Stimulated activated CD8-positive, alpha-beta memory T cell treated with anti-CD3 and anti-CD28 coated beads, Interleukin-12 subunit alpha, Interleukin-12 subunit beta, amount 100 ng/mL, for 4 hours (primary cell): Measurements from ENCODE around the gene CLCN5.
A peak's percentile ranks its signal among the peaks of the same experiment; 100 is the strongest.

Experiments
- DNase-seq: peaks from one replicate; pipeline ENCODE4 v3.0.0-alpha.2; 2020; ENCODE audit warnings: low read depth

The CLCN5 gene

DNA sequence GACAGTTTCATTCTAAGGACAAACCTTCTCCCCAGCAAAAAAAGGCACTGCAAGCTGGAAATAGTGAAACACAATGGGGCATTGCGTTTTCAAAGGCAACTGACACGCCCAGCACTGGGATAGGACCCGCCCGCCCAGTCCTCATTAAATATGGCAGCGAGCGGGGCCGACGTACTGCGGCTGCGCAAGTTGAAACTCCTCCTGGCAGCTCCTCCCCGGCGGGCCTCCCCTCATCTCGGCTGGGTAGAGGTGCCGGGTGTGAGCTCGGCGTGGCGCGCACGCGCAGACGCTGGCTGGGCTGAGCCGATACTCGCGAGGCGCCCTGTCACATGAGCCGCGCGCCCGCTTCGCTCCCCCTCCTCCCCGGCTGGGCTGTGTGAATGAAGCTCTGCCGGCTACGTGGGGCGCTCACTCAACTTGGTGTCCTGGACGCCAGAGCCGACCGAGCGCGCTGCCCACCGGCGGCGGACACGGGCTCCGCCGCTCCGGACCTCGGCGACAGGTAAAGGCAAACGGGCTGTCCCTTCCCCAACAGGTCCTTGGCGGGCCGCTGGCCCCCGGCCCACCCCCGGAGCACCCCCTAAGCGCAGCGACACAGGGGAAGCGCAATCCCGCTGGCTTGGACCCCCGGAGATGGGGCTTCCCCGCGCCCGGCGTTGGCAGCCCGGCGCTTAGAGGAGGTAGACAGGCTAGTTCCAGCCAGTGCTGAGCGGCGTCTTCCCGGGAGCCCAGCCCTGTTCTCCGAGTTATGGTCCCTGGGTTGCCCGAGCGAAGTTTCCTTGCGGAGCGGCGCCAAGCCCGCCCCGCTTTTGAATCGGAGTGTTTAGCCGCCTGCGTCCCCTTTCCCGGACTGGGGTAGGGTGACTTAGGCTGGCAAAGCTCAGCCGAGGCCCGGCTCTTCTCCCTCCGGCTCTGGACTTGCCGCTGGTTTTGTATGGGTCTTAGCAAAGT is at the start of gene CLCN5:
TSS of gene CLCN5 (plus strand) at position 306 of the 951 bp plus-strand sequence. CDS start 2,703 bp downstream, outside the sequence.
- DNase-seq: peak; percentile 87

DNA sequence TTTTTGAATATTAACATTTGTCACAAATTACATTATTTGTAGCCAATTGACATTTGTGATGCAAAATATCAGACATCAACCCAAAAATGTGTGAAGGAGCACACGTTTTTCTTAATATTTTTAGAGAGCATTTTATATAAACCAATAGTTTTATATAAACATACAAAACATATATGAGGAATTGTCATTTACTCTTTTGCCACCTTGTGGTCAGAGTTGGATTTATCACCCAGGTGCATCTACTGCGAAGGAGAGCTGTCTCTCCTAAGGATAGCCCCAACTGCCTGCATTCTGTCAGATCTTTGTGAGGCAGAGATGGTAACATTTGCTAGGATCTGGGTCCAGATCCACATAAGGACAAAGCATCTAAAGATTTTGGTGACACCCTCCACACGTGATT is 45.6 kb upstream of the CLCN5 start:
- no peak for DNase-seq

DNA sequence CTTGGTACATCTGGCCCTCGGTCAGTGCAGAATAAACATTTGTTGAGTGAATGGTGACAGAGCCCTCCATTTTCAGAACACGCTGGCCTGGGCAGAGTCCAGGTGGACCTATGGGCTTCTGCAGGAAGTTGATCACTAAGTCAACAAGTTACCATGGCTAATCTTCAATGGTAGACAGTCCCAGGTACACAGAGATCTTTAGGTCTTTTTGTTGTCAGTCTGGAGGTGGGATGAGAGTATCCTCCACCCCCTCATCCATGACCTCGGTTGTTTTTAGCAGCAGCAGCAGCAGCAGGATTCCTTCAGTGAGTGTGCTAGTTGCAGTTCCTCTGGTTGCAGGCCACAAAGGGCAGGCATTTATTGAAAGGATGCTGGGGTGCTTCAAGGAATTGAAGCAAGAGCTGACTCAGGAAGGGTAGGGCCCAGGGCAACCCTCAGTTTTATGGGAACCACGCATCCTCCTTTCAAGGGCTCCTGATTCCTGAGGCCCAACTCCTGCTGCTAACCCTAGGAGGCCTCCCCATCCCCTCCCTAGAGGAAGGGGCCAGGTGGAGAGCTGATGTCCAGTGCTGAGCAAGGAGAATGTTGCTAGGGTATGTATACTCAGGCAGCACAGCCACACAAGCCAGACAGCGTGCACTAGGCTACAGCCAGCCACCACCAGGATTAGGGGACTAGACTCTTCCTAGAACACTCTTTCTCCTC is 44.8 kb upstream of the CLCN5 start:
- DNase-seq: no peak

DNA sequence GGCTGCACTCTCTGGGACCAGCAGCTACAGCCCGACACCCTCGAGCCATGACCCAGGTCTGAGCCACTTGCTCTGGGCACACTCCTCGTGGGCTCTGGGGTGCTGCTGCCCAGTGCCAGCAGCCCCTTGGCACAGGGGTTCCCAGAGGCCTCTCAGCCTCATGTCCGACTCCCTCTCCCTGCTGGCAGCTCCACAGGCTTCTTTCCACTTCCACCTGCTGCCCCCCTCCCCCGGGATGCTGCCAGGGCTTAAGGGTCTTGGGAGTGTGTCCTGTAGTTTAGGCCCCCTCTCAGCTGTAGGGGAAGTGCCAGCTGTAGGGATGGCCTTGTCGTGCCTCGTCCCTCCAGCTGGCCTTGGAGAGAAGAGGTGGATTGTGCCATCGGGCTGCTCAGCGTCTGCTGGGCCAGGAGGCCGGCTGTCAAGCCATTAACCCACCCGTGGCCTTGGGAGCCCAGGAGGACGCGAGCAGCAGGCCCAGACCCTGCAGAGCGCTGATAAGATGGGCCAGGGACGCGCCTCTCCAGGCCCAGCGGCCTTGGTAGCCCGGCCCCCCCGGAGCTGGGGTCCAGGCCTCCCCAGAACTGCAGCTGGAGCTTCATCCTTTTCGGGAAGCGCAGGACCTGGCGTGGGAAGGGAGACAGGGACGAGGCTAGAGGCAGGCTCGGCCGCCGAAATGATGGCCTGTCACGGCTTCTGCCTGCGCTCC is 44.1 kb upstream of the CLCN5 start:
- no peak for DNase-seq

DNA sequence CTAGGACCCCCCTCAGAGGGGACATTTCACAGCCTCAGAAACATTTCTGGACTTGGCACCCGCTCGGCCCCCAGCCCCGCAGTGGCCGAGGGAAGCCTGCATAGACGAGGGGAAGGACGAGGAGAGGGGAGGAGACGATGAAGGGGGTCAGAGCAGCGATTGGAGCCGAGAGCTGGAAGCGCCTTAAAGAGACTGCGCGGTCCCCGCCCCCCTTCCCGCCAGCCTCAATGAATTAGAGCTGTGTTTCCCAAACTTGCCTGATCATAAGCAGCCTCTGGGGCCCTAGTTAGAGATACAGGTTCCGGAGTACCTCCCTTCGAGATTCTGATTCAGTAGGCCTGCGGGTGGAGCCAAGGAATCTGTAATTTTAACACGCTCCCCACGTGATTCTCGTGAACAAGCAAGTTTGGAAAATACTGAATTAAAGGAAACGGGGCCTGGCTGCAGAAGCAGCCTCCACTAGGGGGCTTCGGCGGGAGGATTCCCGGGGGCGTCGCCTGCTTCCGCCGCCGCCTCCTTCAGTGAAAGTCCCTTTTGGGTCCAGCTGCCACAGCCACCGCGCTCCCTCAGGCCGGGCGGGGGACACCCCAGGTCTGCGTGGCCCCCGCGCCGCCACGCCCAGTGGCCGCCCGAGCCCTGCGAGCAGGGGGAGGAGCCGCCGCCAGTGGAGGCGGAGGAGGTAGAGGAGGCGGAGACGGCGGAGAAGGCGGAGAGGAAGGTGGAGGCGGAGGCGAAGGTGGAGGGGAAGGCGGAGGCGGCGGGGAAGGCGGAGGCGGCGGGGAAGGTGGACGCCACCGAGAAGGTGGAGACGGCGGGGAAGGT is 43.4 kb upstream of the CLCN5 start, which contains the start of gene USP27X:
TSS of gene USP27X (plus strand) at position 651 of the 822 bp plus-strand sequence. CDS start 824 bp downstream, outside the sequence.
- DNase-seq: peak; percentile 66

DNA sequence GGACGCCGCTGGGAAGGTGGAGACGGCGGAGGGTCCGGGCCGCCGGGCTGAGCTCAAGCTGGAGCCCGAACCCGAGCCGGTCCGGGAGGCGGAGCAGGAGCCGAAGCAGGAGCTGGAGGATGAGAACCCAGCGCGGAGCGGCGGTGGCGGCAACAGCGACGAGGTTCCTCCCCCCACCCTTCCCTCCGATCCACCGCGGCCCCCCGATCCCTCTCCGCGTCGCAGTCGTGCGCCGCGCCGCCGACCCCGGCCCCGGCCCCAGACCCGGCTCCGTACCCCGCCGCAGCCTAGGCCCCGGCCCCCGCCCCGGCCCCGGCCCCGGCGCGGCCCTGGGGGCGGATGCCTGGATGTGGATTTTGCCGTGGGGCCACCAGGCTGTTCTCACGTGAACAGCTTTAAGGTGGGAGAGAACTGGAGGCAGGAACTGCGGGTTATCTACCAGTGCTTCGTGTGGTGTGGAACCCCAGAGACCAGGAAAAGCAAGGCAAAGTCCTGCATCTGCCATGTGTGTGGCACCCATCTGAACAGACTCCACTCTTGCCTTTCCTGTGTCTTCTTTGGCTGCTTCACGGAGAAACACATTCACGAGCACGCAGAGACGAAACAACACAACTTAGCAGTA is 42.6 kb upstream of the CLCN5 start:
- DNase-seq: no peak

DNA sequence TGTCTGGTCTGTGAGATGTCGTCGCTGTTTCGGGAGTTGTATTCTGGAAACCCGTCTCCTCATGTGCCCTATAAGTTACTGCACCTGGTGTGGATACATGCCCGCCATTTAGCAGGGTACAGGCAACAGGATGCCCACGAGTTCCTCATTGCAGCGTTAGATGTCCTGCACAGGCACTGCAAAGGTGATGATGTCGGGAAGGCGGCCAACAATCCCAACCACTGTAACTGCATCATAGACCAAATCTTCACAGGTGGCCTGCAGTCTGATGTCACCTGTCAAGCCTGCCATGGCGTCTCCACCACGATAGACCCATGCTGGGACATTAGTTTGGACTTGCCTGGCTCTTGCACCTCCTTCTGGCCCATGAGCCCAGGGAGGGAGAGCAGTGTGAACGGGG is 41.7 kb upstream of the CLCN5 start:
- no peak for DNase-seq

DNA sequence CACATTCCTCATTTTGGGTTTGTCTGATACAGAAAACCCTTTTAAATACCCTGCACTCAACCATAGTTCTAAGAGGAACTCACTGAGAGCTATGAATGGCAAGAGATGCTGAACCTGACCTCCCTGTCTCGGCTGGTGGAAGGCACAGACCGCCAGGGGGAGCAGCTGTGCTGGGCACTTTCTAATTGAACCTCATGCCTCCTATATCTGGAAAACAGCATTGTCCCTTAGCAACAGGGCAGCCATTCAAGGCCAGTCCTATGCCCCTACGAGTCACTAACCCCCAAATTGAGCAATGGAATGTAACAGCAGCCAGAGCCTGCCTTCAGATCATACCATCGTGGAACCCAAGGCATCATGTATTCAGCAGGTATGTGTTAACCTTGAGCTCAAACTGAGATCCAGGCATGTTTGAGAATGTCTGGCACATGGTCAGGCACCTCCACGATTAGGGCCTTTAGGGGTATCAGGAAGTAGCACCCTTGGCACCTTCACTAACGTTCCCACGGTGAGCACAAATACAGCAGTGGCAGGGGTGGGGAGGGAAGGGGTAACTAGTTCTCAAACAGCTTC is 38.0 kb upstream of the CLCN5 start:
- peak; percentile 28 for DNase-seq

DNA sequence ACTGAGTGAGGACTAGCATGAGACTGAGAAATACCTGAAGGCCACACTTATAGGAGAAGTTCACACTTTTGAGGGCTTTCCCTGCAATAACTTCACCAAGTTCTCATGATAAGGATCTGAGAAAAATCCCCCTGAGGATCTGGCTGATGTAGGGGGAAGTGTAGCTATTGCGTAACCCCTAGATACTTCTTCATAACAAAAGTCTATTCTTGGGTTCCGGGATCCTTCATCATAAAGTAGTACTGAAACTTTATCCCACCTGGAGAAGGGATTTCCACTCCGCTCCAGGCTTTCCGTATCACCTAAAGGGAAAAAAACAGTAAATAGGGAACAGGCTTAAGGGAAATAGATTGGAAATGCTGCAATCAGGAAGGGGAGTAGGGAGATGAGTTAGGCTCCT is 29.9 kb upstream of the CLCN5 start:
- no peak for DNase-seq

DNA sequence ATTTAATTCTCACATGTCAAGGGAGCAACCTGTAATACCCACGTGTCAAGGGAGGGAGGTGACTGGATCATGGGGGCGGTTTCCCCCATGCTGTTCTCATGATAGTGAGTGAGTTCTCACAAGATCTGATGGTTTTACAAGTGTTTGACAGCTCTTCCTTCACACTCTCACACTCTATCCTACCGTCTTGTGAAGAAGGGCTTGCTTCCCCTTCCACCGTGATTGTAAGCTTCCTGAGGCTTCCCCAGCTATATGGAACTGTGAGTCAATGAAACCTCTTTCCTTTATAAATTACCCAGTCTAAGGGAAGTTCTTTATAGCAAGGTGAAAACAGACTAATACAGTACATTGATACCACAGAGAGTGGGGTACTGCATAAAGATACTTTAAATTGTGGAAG is 25.4 kb upstream of the CLCN5 start:
- DNase-seq: no peak

DNA sequence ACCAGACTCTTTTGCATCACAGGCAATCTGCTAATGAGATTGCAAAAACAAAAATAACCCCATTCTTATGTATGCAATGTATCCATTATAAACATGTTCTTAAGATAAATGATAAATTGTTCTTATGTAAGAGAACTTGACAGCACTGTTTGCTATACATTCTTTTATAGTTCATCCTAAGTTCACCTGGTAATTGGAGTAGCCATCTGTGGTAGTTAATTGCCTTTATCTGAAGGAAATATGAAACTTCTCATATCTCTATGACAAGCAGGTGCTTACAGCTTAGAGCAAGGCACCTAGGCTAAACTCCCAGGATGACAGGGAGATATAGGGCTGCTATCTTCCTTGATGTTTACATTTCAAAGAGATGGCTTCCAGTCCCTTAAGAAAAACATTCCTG is 21.3 kb upstream of the CLCN5 start:
- DNase-seq: no peak

DNA sequence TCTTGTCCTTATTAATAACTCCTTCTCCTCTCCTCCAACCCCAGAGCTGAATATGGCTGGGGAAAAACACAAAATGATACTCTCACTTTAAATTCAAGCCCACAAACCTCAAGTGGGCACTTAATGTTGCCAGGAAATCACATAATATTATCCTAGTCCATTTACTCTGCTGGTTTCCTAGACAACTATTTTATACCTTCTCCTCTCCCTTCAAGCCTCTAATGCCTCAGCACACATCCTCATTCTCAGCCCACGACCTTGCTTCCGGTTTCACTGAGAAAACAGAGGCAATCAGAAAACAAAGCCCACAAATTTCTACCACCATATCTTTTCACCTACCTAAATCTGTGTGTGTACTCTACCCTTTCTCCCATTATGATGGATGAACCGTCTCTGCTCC is 12.1 kb upstream of the CLCN5 start:
- no peak for DNase-seq

DNA sequence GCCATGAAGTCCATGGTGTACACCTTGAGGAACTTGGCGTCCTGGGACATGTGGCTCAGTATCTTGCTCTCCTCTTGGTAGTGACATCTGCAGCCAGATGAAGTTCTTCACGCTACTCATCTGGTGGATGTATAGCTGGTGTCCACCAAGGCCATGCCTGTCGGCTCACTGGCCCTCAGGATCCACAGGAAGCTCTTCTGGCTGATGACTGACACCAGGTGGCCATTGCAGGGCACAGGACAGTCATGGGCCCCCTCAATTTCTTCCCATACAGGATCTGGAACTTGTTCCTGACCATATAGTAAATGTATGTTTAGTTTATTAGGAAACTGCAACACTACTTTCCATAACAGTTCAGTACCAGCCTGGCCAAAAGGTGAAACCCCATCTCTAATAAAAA is 10.3 kb upstream of the CLCN5 start:
- no peak for DNase-seq

DNA sequence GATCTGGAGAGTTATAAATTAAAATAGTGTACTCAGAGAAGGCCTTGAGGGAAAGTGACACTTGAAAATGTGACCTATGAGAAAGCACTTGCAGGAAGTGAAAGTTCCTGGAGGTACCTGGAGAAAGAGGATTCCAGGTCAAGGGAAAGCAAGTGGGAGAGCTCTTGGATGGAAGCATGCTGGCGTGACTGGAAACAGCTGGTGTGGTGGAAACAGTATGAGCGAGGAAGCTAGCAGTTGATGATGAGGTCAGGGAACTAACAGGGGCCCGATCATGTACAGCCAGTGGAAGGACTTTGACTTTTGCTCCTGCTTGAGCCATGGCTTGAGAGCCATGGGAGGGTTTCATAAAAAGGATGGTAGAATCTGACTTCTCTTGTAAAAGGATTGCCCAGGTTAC is 9.5 kb upstream of the CLCN5 start:
- DNase-seq: no peak

DNA sequence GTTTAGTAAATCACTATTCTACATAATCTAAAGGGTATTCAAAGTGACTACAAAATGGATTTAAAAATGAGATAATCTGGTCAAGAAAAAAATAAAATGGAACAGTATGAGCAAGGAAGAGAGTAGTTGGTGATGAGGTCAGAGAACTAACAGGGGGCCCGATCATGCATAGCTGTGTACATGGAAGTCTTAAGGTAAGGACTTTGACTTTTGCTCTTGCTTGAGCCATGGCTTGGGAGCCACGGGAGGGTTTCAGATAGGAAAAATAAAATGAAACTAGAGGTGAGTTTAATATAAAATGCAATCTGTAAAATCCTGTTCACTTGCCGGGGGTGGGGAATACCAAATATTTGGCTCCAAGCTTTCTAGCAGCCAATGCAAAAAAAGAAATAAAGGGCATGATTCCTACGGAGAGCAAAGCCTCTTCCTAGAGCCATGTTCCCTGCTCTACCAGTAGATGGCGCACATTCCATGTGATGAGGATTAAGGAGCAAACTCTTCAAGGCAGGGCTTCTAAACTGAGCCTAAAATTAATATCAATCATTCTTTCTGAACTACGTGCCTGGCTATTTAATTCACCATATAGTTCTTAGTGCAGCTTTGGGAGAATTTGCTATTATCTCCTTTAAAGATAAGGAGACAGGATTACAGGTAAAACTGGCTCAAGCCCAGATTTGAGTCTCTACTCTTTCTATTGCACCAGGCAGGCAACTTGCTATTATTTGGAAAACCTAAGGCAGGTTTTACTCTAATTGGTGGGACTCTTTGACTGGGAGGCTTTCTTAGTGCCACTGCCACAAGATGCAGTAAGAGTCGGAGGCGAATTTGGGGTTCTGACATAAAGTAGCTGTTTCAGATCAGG is 6.8 kb upstream of the CLCN5 start:
- no peak for DNase-seq

DNA sequence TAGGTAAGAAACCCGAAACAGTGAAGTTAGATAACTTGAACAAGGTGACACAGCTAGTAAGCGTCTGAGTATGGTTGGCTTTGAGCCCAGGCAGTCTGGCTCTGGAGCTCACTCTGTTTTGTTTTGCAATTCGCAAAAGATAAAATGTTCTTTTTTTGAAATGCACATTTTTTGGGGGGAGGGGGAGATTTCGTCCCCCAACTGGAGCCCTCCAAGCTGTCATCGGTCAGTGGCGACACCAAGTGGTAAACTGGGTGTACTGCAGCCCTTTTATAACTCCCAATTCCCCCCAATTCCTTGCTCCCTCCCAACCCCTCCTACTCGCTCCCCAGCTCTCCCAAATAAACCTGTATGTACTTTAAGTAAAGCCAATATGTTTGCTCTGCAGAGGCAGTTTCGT is 2.8 kb upstream of the CLCN5 start:
- DNase-seq: no peak

DNA sequence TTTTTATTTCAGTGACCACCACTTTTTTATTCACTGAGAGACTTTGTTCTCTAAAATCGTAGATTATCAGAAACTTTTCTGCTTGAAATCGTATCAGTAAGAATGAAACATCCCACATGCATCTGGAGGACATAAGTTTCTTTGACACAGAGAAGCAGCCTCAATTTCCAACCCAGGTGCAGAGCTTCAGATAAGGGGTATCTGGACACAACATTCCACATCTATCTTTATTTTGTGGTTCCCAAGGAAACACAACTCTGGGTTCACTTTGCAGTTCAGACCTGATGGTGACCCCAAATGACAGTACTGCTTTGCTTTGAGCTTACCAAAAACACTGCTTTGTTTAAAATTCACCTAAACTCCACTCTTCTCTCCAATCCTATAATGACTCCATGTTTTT is 1.3 kb upstream of the CLCN5 start:
- no peak for DNase-seq

DNA sequence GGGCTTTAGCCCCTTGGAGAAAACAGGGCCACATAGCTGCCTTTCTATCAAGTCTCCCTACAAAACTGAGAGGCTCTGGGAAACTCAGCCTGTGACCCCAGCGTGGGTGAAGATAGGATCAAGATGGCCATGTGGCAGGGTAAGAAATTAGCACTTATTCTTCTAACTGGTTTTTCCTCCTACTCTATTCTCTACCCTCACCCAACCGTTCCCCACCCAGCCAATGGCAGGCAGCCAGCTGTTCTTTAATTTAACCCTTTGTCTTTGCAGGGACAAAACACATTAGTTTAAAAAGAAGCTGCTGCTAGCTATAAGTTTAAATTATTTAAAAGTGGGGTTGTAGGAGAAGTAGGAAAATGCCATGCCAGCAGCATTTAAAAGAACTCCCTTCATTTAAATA is 2.8 kb downstream of the CLCN5 start:
- no peak for DNase-seq

DNA sequence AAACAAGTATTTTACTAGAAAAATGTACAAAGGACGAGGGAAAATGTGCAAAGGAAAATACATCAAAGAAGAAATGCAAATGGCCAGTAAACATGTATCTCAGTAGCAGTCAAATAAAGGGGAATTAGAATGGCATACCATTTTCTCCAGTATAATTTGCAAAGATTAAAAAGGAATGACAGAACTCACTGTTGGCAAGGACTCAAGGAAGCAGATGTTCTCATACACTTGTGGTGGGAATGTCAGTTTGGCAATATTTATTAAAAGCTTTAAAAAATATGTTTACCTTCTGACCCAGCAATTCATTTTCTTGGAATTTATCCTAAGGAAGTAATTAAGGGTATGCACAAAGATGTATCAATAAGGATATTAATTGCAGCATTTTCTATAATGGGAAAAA is 7.6 kb downstream of the CLCN5 start:
- DNase-seq: no peak

DNA sequence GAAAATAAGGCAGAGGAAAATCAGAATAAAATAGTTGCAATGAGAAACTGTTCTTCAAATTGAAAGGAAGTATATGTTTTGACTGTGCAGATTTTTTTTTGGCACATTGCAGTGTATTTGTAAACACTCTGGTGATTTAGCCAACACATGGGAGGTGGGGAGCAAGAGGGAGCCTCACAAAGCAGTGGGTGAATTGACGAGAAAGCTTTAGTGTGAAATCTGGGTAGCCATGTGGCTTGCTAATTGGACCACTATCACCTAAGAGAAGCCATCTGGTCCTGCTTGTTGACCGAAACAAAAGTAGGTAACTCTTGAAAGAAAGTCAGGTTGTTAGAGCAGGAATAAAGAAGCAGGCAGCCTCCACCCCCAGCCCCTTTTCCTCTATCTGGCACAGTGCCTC is 10.4 kb downstream of the CLCN5 start:
- DNase-seq: no peak
